Fibroblast of lung (primary cell): ENCODE results near the gene AKT2. TPM values are rescaled to one million over a fixed set of nuclear protein-coding genes. Genes with fewer than 3 reads are reported as not detected.

Experiments used
- DNase-seq, 2 donors: peaks; one replicate each; pipeline versions ENCODE4 v3.0.0 to v3.0.0-alpha.2; 2010; ENCODE audit warnings: low read depth in 2 of 2
- H2AFZ ChIP-seq: 2 replicates; pipeline ENCODE4 v1.5.1; 2012; ENCODE audit warnings: low read length, control low read depth, inconsistent platforms
- H3K27ac ChIP-seq: 2 replicates; pipeline ENCODE4 v1.5.1; 2011; ENCODE audit warnings: low read length, control low read depth; ENCODE audit not compliant: insufficient read depth
- H3K27me3 ChIP-seq: 2 replicates; pipeline ENCODE4 v1.5.1; 2011; ENCODE audit warnings: mild to moderate bottlenecking, low read length; ENCODE audit not compliant: control insufficient read depth, insufficient read depth
- H3K36me3 ChIP-seq: 2 replicates; pipeline ENCODE4 v1.5.1; 2011; ENCODE audit warnings: low read length; ENCODE audit not compliant: control insufficient read depth, insufficient read depth
- H3K4me1 ChIP-seq: 2 replicates; pipeline ENCODE4 v1.5.1; 2011; ENCODE audit warnings: low read length; ENCODE audit not compliant: control insufficient read depth, insufficient read depth; ENCODE audit errors: extremely low read depth
- H3K4me2 ChIP-seq: 2 replicates; pipeline ENCODE4 v1.5.1; 2011; ENCODE audit warnings: low read length, control low read depth; ENCODE audit not compliant: insufficient read depth; ENCODE audit errors: extremely low read depth
- H3K4me3 ChIP-seq, 4 experiments: fragments of 200-600 bp in 1 of 4; sonication (generic) in 1 of 4; replicated peaks in 1 of 4; 2 replicates each; pipeline ENCODE4 v1.5.1; 2011 to 2016; ENCODE audit warnings: low read length in 4 of 4, low read depth in 3 of 4, mild to moderate bottlenecking in 3 of 4, control low read depth in 2 of 4, inconsistent platforms in 1 of 4, mixed read lengths in 1 of 4; ENCODE audit not compliant: insufficient read depth in 1 of 4; ENCODE audit errors: control extremely low read depth in 1 of 4
- H3K79me2 ChIP-seq: 2 replicates; pipeline ENCODE4 v1.5.1; 2012; ENCODE audit warnings: mild to moderate bottlenecking, low read length, inconsistent platforms; ENCODE audit not compliant: control insufficient read depth, insufficient read depth
- H3K9ac ChIP-seq: 2 replicates; pipeline ENCODE4 v1.5.1; 2011; ENCODE audit warnings: mild to moderate bottlenecking, low read length, control low read depth; ENCODE audit not compliant: insufficient read depth
- H3K9me3 ChIP-seq: 2 replicates; pipeline ENCODE4 v1.5.1; 2012; ENCODE audit warnings: low read depth, low read length; ENCODE audit not compliant: control insufficient read depth, insufficient read depth
- H4K20me1 ChIP-seq: 2 replicates; pipeline ENCODE4 v1.5.1; 2011; ENCODE audit warnings: low read length; ENCODE audit not compliant: control insufficient read depth, insufficient read depth; ENCODE audit errors: extremely low read depth
- EZH2 ChIP-seq: IDR thresholded peaks from 2 replicates; pipeline ENCODE4 v1.5.1; 2012; ENCODE audit warnings: low read length, control low read depth, mild to moderate bottlenecking; ENCODE audit errors: missing control alignments
- polyA plus RNA-seq, 2 donors: library from polyadenylated mRNA; depleted of rRNA in 1 of 2; stranded (reverse) in 1 of 2; unstranded in 1 of 2; fragments of >200 nt; gene quantifications; 2 replicates each; pipeline ENCODE4 v1.2.1, GENCODE V29; 2011 to 2012; ENCODE audit warnings: missing spikeins in 1 of 2
- total RNA-seq: library from RNA; depleted of rRNA; stranded (reverse); fragments of >200 nt; gene quantifications from 2 replicates; pipeline ENCODE4 v1.2.1, GENCODE V29; 2014
- TF ChIP-seq, protein P1 (sequence below), 2 donors: IDR thresholded peaks in 1 of 2; conservative IDR thresholded peaks in 1 of 2; 1 replicate in 1 of 2; 2 replicates in 1 of 2; pipeline ENCODE4 v1.5.1; 2011 to 2012; ENCODE audit warnings: low read length in 2 of 2, control low read depth in 1 of 2, inconsistent platforms in 1 of 2, low read depth in 1 of 2, mild to moderate bottlenecking in 1 of 2

The AKT2 gene
- total and polyA plus RNA-seq, 2 donors (not counting 1 experiment from before 2014, with no cell fraction given): 76.0 to 81.5 TPM

DNA sequence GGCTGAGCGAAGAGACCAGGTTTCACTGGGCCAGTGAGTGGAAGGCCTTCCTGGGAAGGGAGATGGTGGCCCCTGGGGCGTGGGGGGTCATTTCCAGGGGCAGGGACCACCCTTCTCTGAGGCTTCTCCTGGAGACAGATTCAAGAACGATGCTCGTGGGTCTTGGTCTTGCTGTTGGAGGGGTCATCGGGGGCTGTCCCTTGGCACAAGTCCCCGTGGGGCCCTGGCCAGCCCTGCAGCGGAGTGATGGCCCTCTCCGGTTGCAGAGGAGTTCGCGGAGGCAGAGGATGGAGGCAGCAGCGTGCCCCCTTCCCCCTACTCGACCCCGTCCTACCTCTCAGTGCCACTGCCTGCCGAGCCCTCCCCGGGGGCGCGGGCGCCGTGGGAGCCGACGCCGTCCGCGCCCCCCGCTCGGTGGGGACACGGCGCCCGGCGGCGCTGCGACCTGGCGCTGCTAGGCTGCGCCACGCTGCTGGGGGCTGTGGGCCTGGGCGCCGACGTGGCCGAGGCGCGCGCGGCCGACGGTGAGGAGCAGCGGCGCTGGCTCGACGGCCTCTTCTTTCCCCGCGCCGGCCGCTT is 71.8 kb downstream of the AKT2 start:
- H3K27me3 ChIP-seq: peaks cover 16% of the 10 kb centered on the region
- H3K9me3 ChIP-seq: no peaks in the 10 kb centered on the region
- H3K79me2 ChIP-seq: no peaks in the 10 kb centered on the region
- H3K4me2 ChIP-seq: no peak overlapping the region
- H3K4me3 ChIP-seq: no peak overlapping the region
- H3K4me1 ChIP-seq: no peaks in the 10 kb centered on the region
- TF ChIP-seq, protein P1, sequence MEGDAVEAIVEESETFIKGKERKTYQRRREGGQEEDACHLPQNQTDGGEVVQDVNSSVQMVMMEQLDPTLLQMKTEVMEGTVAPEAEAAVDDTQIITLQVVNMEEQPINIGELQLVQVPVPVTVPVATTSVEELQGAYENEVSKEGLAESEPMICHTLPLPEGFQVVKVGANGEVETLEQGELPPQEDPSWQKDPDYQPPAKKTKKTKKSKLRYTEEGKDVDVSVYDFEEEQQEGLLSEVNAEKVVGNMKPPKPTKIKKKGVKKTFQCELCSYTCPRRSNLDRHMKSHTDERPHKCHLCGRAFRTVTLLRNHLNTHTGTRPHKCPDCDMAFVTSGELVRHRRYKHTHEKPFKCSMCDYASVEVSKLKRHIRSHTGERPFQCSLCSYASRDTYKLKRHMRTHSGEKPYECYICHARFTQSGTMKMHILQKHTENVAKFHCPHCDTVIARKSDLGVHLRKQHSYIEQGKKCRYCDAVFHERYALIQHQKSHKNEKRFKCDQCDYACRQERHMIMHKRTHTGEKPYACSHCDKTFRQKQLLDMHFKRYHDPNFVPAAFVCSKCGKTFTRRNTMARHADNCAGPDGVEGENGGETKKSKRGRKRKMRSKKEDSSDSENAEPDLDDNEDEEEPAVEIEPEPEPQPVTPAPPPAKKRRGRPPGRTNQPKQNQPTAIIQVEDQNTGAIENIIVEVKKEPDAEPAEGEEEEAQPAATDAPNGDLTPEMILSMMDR (conservative IDR thresholded peaks at IDR 0.05 in 1 of 2, IDR thresholded peaks at IDR 0.05 in 1 of 2; ENCODE audit: low read depth in 1 of 2, low read length in 2 of 2): no peak
- TF ChIP-seq EZH2: no peak
- no peak for DNase-seq
- H3K9ac ChIP-seq: no peak overlapping the region
- H3K27ac ChIP-seq: no peak overlapping the region
- H3K36me3 ChIP-seq: no peaks in the 10 kb centered on the region
- no peak overlapping the region for H2AFZ ChIP-seq
- no peaks in the 10 kb centered on the region for H4K20me1 ChIP-seq

DNA sequence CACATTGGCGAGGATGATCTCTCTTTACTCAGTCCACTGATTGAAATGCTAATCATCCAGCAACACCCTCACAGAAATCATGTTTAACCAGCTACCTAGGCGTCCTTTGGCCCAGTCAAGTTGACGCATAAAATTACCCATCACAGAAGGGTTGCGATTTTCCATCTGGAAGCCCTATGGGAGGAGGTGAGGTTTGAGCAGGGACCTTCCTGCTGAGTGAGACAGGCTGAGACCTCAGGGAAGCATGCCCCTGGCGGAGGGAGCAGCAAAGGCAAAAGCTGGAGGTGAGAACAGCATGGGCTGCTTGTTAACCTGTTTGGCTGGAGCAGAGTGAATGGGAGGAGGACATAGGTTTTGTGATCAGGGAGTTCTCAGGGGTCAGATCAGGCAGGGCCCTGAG is 74.3 kb downstream of the AKT2 start:
- DNase-seq: no peak
- Histone ChIP-seq H3K36me3 (no peaks in the 10 kb centered on the region), H3K27me3 (no peaks in the 10 kb centered on the region), H3K27ac (no peak overlapping the region), H3K4me3 (no peak overlapping the region), H3K79me2 (no peaks in the 10 kb centered on the region), H3K9ac (no peak overlapping the region), H3K9me3 (no peaks in the 10 kb centered on the region), H2AFZ (no peak overlapping the region), H3K4me2 (no peak overlapping the region), H3K4me1 (no peaks in the 10 kb centered on the region), H4K20me1 (no peaks in the 10 kb centered on the region)
- TF ChIP-seq, protein P1 (conservative IDR thresholded peaks at IDR 0.05 in 1 of 2, IDR thresholded peaks at IDR 0.05 in 1 of 2; ENCODE audit: low read depth in 1 of 2, low read length in 2 of 2): no peak
- TF ChIP-seq EZH2: no peak

DNA sequence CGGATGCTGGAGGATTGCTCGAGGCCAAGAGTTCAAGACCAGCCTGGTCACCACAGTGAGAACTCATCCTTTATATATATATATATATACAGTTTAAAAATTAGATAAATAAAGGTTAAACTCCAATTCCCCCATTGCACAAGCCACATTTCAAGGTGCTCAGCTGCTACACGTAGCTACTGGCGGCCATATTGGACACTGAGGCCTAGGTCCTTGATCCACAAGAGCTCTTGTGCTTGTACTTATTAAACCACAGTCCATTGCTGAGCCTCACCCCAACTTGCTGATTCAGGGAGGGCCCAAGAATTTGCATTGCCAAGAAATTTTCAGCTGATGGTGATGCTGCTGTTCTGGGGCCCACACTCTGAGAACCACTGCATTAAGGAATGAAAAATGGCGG is 76.5 kb downstream of the AKT2 start:
- H3K9me3 ChIP-seq: no peaks in the 10 kb centered on the region
- no peaks in the 10 kb centered on the region for H3K79me2 ChIP-seq
- no peak for DNase-seq
- TF ChIP-seq, protein P1 (conservative IDR thresholded peaks at IDR 0.05 in 1 of 2, IDR thresholded peaks at IDR 0.05 in 1 of 2; ENCODE audit: low read depth in 1 of 2, low read length in 2 of 2): no peak
- TF ChIP-seq EZH2: no peak
- no peaks in the 10 kb centered on the region for H3K4me1 ChIP-seq
- H3K36me3 ChIP-seq: no peaks in the 10 kb centered on the region
- H3K4me3 ChIP-seq: no peak overlapping the region
- H4K20me1 ChIP-seq: no peaks in the 10 kb centered on the region
- no peak overlapping the region for H2AFZ ChIP-seq
- H3K9ac ChIP-seq: no peak overlapping the region
- H3K27me3 ChIP-seq: no peaks in the 10 kb centered on the region
- no peak overlapping the region for H3K4me2 ChIP-seq
- no peak overlapping the region for H3K27ac ChIP-seq
